OCI-LY7 (cell line): ENCODE measurements around the gene CDH2. TPM values are rescaled to one million over a fixed set of nuclear protein-coding genes. Genes with fewer than 3 reads are reported as not detected.

Source experiments
- BruUV-seq: library from RNA; stranded (reverse); fragments of 400-500 nt; replicated peaks from 2 replicates; lab custom pipeline; 2021; lab: Mats Ljungman, UMichigan
- CTCF ChIA-PET: fragments of 300-600 bp; sonication (Branson Sonifier 250); formaldehyde crosslinking; loops from one replicate; lab custom pipeline; 2022; ENCODE audit warnings: antibody characterized with exemption; ENCODE audit not compliant: unreplicated experiment; lab: Charles Lee
- POLR2A ChIA-PET: fragments of 300-600 bp; sonication (Branson Sonifier 250); formaldehyde crosslinking; loops from one replicate; lab custom pipeline; 2022; ENCODE audit warnings: antibody characterized with exemption; lab: Charles Lee
- DNase-seq: peaks from one replicate; pipeline ENCODE4 v3.0.0-alpha.2; 2015; ENCODE audit warnings: low spot score
- H2AFZ ChIP-seq: fragments of 200-600 bp; sonication (generic), shearing (Covaris generic); 2 replicates; pipeline ENCODE4 v1.6.1; 2014; ENCODE audit warnings: mild to moderate bottlenecking, antibody characterized with exemption, low read length, moderate library complexity
- H3K27ac ChIP-seq: fragments of 200-600 bp; sonication (generic); 2 replicates; pipeline ENCODE4 v1.5.1; 2014; ENCODE audit warnings: mixed run types, low read depth, mild to moderate bottlenecking, moderate library complexity, low read length, inconsistent platforms; ENCODE audit not compliant: poor library complexity, severe bottlenecking
- H3K36me3 ChIP-seq: fragments of 200-600 bp; sonication (generic); 2 replicates; pipeline ENCODE4 v1.6.1; 2014; ENCODE audit warnings: mild to moderate bottlenecking, antibody characterized with exemption, low read length, moderate library complexity, mixed read lengths; ENCODE audit not compliant: insufficient read depth
- H3K4me1 ChIP-seq: fragments of 200-600 bp; sonication (generic); 2 replicates; pipeline ENCODE4 v1.5.1; 2014; ENCODE audit warnings: mild to moderate bottlenecking, low read length; ENCODE audit not compliant: insufficient read depth, poor library complexity, severe bottlenecking
- H3K4me2 ChIP-seq: fragments of 200-600 bp; sonication (generic); 2 replicates; pipeline ENCODE4 v1.6.1; 2014; ENCODE audit warnings: mild to moderate bottlenecking, low read length
- H3K4me3 ChIP-seq: fragments of 200-600 bp; sonication (generic); 2 replicates; pipeline ENCODE4 v1.5.1; 2014; ENCODE audit warnings: mild to moderate bottlenecking, low read depth, low read length; ENCODE audit not compliant: poor library complexity, severe bottlenecking
- H3K79me2 ChIP-seq: fragments of 200-600 bp; sonication (generic); 2 replicates; pipeline ENCODE4 v1.6.1; 2016; ENCODE audit warnings: low read depth, mild to moderate bottlenecking, low read length, moderate library complexity, mixed read lengths; ENCODE audit not compliant: insufficient read depth
- H3K9me2 ChIP-seq: fragments of 200-600 bp; sonication (generic); 2 replicates; pipeline ENCODE4 v1.6.1; 2016; ENCODE audit warnings: mild to moderate bottlenecking, low read length, mixed read lengths; ENCODE audit not compliant: insufficient read depth
- H3K9me3 ChIP-seq: fragments of 200-600 bp; sonication (generic); 2 replicates; pipeline ENCODE4 v1.6.1; 2014; ENCODE audit warnings: mild to moderate bottlenecking, mixed run types, low read length, mixed read lengths
- H4K20me1 ChIP-seq: fragments of 200-600 bp; sonication (generic); 2 replicates; pipeline ENCODE4 v1.6.1; 2014; ENCODE audit warnings: mild to moderate bottlenecking, antibody characterized with exemption, low read length, moderate library complexity, mixed read lengths; ENCODE audit not compliant: insufficient read depth
- EZH2phosphoT487 ChIP-seq: fragments of 200-600 bp; sonication (generic); IDR thresholded peaks from 2 replicates; pipeline ENCODE4 v1.6.1; 2018; ENCODE audit warnings: low read depth, borderline replicate concordance, mild to moderate bottlenecking, mixed run types, antibody characterized with exemption, low read length, moderate library complexity, mixed read lengths
- intact Hi-C: fragments of 100-400 bp; cut with micrococcal nuclease; formaldehyde crosslinking; loops from one replicate; pipeline ENCODE4 v1.10.0; 2022; ENCODE audit not compliant: unreplicated experiment
- total RNA-seq, 2 experiments: library from RNA; depleted of rRNA in 1 of 2; stranded (reverse); fragments of >200 nt in 1 of 2; shearing (Covaris generic) in 1 of 2; gene quantifications; 2 replicates each; pipeline ENCODE4 v1.2.3, GENCODE V29; 2014 to 2022
- TF ChIP-seq, protein P1 (sequence below): fragments of 200-600 bp; sonication (generic); conservative IDR thresholded peaks from 2 replicates; pipeline ENCODE4 v1.5.1; 2014; ENCODE audit warnings: mild to moderate bottlenecking, antibody characterized with exemption, low read length, moderate library complexity, mixed read lengths

Gene CDH2
- total RNA-seq, 2 experiments from 2014 or later: not detected

DNA sequence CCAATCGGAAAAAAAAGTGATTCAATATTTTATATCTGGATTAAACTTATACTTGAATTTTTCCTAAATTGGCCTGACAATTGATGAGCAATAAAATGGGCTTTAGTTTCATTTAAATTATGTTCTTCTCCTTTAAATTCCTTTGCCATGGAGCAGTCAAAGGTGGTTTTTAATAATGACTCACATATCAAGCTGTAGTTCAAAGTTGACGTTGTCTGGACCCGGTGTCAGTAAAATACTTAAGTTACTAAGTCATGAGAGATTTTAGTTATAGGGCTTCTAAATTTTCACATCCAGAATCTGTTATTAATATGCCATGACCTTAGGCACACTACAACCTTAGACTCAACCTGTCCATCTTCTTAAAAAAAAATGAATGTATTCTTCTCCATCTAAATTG is 62.5 kb downstream of the CDH2 start:
- intact Hi-C loops: no loop called here
- TF ChIP-seq EZH2phosphoT487: no peak
- TF ChIP-seq, protein P1, sequence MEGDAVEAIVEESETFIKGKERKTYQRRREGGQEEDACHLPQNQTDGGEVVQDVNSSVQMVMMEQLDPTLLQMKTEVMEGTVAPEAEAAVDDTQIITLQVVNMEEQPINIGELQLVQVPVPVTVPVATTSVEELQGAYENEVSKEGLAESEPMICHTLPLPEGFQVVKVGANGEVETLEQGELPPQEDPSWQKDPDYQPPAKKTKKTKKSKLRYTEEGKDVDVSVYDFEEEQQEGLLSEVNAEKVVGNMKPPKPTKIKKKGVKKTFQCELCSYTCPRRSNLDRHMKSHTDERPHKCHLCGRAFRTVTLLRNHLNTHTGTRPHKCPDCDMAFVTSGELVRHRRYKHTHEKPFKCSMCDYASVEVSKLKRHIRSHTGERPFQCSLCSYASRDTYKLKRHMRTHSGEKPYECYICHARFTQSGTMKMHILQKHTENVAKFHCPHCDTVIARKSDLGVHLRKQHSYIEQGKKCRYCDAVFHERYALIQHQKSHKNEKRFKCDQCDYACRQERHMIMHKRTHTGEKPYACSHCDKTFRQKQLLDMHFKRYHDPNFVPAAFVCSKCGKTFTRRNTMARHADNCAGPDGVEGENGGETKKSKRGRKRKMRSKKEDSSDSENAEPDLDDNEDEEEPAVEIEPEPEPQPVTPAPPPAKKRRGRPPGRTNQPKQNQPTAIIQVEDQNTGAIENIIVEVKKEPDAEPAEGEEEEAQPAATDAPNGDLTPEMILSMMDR: no peak
- DNase-seq: no peak

GRCh38 chr18:28113271-28114029 is 63.5 kb downstream of the CDH2 start:
- DNase-seq: no peak
- BruUV-seq: no TSS peak
- TF ChIP-seq, protein P1: no peak
- no peak for TF ChIP-seq EZH2phosphoT487
- no peak overlapping the region for H3K4me2 ChIP-seq
- no peak overlapping the region for H2AFZ ChIP-seq
- CTCF ChIA-PET: no interaction called here
- intact Hi-C loops: no loop called here
- no peaks in the 10 kb centered on the region for H3K4me1 ChIP-seq
- no peak overlapping the region for H3K27ac ChIP-seq
- no peak overlapping the region for H3K4me3 ChIP-seq
- POLR2A ChIA-PET: interaction anchor here (0.6 kb wide), 1 partner anchor 31 kb away, joined by 3 read pairs; no protein-coding TSS in a partner anchor
- H3K9me2 ChIP-seq: no peaks in the 10 kb centered on the region
- no peaks in the 10 kb centered on the region for H4K20me1 ChIP-seq
- no peaks in the 10 kb centered on the region for H3K36me3 ChIP-seq
- no peaks in the 10 kb centered on the region for H3K9me3 ChIP-seq
- H3K79me2 ChIP-seq: no peaks in the 10 kb centered on the region

More for the DNA sequence above, 62.5 kb downstream of the CDH2 start:
- Histone ChIP-seq H3K36me3 (no peaks in the 10 kb centered on the region), H3K4me2 (no peak overlapping the region), H3K79me2 (no peaks in the 10 kb centered on the region), H3K9me2 (no peaks in the 10 kb centered on the region), H3K9me3 (no peaks in the 10 kb centered on the region), H3K4me3 (no peak overlapping the region), H3K4me1 (no peaks in the 10 kb centered on the region), H3K27ac (no peak overlapping the region), H2AFZ (no peak overlapping the region), H4K20me1 (no peaks in the 10 kb centered on the region)
- CTCF ChIA-PET: no interaction called here
- BruUV-seq: no TSS peak
- POLR2A ChIA-PET: interaction anchor here (0.6 kb wide), 1 partner anchor 56 kb away, joined by 3 read pairs; no protein-coding TSS in a partner anchor

DNA sequence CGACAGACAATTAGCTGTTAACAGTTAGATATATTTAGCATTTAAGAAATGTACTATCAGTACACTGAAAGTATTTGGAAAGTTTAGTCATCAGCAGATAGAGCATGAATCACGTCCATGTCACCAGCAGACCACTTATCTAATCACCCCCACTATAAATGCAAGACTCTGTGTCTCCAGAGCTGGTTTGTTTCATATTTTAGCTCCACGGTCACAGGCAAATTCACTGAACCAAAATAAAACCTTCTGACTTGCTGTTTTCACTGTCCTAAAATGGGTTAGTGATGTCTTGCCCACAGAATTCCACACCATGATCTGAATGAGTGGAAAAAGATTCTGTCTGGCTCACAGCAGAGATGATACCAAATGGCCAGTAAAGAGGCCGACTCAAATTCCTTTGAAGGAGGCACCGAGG is 64.9 kb downstream of the CDH2 start:
- no peaks in the 10 kb centered on the region for H3K9me3 ChIP-seq
- no peak for DNase-seq
- H3K79me2 ChIP-seq: no peaks in the 10 kb centered on the region
- no peaks in the 10 kb centered on the region for H3K4me1 ChIP-seq
- intact Hi-C loops: no loop called here
- TF ChIP-seq EZH2phosphoT487: no peak
- TF ChIP-seq, protein P1: no peak
- no peaks in the 10 kb centered on the region for H3K9me2 ChIP-seq
- no peak overlapping the region for H2AFZ ChIP-seq
- no peaks in the 10 kb centered on the region for H4K20me1 ChIP-seq
- BruUV-seq: no TSS peak
- H3K4me3 ChIP-seq: no peak overlapping the region
- no peaks in the 10 kb centered on the region for H3K36me3 ChIP-seq
- ChIA-PET POLR2A (no interaction called here), CTCF (no interaction called here)
- no peak overlapping the region for H3K4me2 ChIP-seq
- no peak overlapping the region for H3K27ac ChIP-seq
